ENCODE measurements around the gene TMEM255A. TPM values are rescaled to one million over a fixed set of nuclear protein-coding genes. Genes with fewer than 3 reads are reported as not detected.

Gene TMEM255A
- polyA plus RNA-seq, 1 donor (not counting 4 experiments of a cell fraction or from before 2014, with no cell fraction given) = 0.03 TPM

- Histone ChIP-seq H3K27ac (ENCODE audit: control insufficient read depth, insufficient read depth, low read length) (no peak overlapping the region), H3K4me1 (ENCODE audit: control insufficient read depth, extremely low read depth, insufficient read depth, low read length) (peaks cover 5% of the 10 kb centered on the region), H3K4me3 (ENCODE audit: control insufficient read depth in 2 of 3, extremely low read depth in 1 of 3, insufficient read depth in 2 of 3, low read depth in 1 of 3, low read length in 3 of 3) (no peak overlapping the region), H2AFZ (ENCODE audit: control insufficient read depth, low read length) (no peak overlapping the region), H3K9ac (ENCODE audit: control insufficient read depth, extremely low read depth, insufficient read depth, low read length) (no peak overlapping the region), H3K79me2 (ENCODE audit: control insufficient read depth, insufficient read depth, low read length) (no peaks in the 10 kb centered on the region), H3K9me3 (ENCODE audit: control insufficient read depth, low read depth, low read length) (no peaks in the 10 kb centered on the region), H3K4me2 (ENCODE audit: control insufficient read depth, extremely low read depth, insufficient read depth, low read depth, low read length) (peak overlapping the region; percentile 49), H3K36me3 (ENCODE audit: control insufficient read depth in 2 of 2, extremely low read depth in 1 of 2, insufficient read depth in 2 of 2, low read length in 2 of 2) (no peaks in the 10 kb centered on the region), H3K27me3 (ENCODE audit: control insufficient read depth, extremely low read depth, insufficient read depth, low read length) (no peaks in the 10 kb centered on the region), H3K9me1 (ENCODE audit: control insufficient read depth, extremely low read depth, insufficient read depth, low read length) (no peaks in the 10 kb centered on the region), H4K20me1 (ENCODE audit: control insufficient read depth, extremely low read depth, insufficient read depth, low read length) (no peaks in the 10 kb centered on the region)
- no peak for FAIRE-seq
- dilution Hi-C loops (cut with MboI; ENCODE audit: extremely low pct_ligation_motif_present, low sequenced_read_pairs) = no loop called here
- no peak for DNase-seq (ENCODE audit: low read depth, low spot score)
- TF ChIP-seq EZH2 (IDR thresholded peaks at IDR 0.05; ENCODE audit: low read length) (no peak), CTCF (optimal IDR thresholded peaks at IDR 0.05 in 1 of 3, IDR thresholded peaks at IDR 0.05 in 1 of 3, conservative IDR thresholded peaks at IDR 0.05 in 1 of 3; ENCODE audit: extremely low read depth in 1 of 3, insufficient read depth in 2 of 3, low read length in 3 of 3) (no peak)
Measured at GRCh38 chrX:120269373-120270035, 41.8 kb downstream of the TMEM255A start.

- Histone ChIP-seq H3K9me3 (ENCODE audit: control insufficient read depth, low read depth, low read length) (no peaks in the 10 kb centered on the region), H3K79me2 (ENCODE audit: control insufficient read depth, insufficient read depth, low read length) (no peaks in the 10 kb centered on the region), H4K20me1 (ENCODE audit: control insufficient read depth, extremely low read depth, insufficient read depth, low read length) (no peaks in the 10 kb centered on the region), H2AFZ (ENCODE audit: control insufficient read depth, low read length) (no peak overlapping the region), H3K27ac (ENCODE audit: control insufficient read depth, insufficient read depth, low read length) (no peak overlapping the region), H3K9ac (ENCODE audit: control insufficient read depth, extremely low read depth, insufficient read depth, low read length) (no peak overlapping the region), H3K4me1 (ENCODE audit: control insufficient read depth, extremely low read depth, insufficient read depth, low read length) (peaks cover 14% of the 10 kb centered on the region), H3K36me3 (ENCODE audit: control insufficient read depth in 2 of 2, extremely low read depth in 1 of 2, insufficient read depth in 2 of 2, low read length in 2 of 2) (no peaks in the 10 kb centered on the region), H3K9me1 (ENCODE audit: control insufficient read depth, extremely low read depth, insufficient read depth, low read length) (no peaks in the 10 kb centered on the region), H3K4me3 (ENCODE audit: control insufficient read depth in 2 of 3, extremely low read depth in 1 of 3, insufficient read depth in 2 of 3, low read depth in 1 of 3, low read length in 3 of 3) (no peak overlapping the region), H3K4me2 (ENCODE audit: control insufficient read depth, extremely low read depth, insufficient read depth, low read depth, low read length) (no peak overlapping the region), H3K27me3 (ENCODE audit: control insufficient read depth, extremely low read depth, insufficient read depth, low read length) (no peaks in the 10 kb centered on the region)
- FAIRE-seq (no peak), DNase-seq (ENCODE audit: low read depth, low spot score) (no peak)
- no peak for TF ChIP-seq CTCF (optimal IDR thresholded peaks at IDR 0.05 in 1 of 3, IDR thresholded peaks at IDR 0.05 in 1 of 3, conservative IDR thresholded peaks at IDR 0.05 in 1 of 3; ENCODE audit: extremely low read depth in 1 of 3, insufficient read depth in 2 of 3, low read length in 3 of 3)
- dilution Hi-C loops (cut with MboI; ENCODE audit: extremely low pct_ligation_motif_present, low sequenced_read_pairs) = no loop called here
Measured at GRCh38 chrX:120264341-120264740, 46.9 kb downstream of the TMEM255A start.

Measured in keratinocyte (primary cell).